ENCODE data around the gene GSX2. TPM values are rescaled to one million over a fixed set of nuclear protein-coding genes. Genes with fewer than 3 reads are reported as not detected.

Gene GSX2
- total and polyA plus RNA-seq, 2 of the 4 experiments (the other 2 are of a cell fraction): not detected

GRCh38 chr4:54101190-54102041 is 1.5 kb downstream of the GSX2 start:
- Histone ChIP-seq H3K4me2 (ENCODE audit: low read depth, low read length) (peak overlapping the region; percentile 59), H3K18ac (ENCODE audit: low read depth, low read length) (no peak overlapping the region), H4K20me1 (ENCODE audit: insufficient read depth, low read length) (no peaks in the 10 kb centered on the region), H4K5ac (ENCODE audit: low read depth, low read length) (no peak overlapping the region), H2BK15ac (ENCODE audit: low read depth, low read length) (no peak overlapping the region), H2BK20ac (ENCODE audit: low read depth, low read length) (no peak overlapping the region; the same call in 1 of the 2 replicates), H3K4me1 (ENCODE audit: control insufficient read depth, insufficient read depth, low read length) (no peaks in the 10 kb centered on the region), H2BK5ac (ENCODE audit: low read depth, low read length, poor library complexity, severe bottlenecking) (no peak overlapping the region), H3K9me1 (ENCODE audit: insufficient read depth, low read length) (peaks cover 9% of the 10 kb centered on the region), H2AFZ (replicated peaks; ENCODE audit: low read length, poor library complexity) (peak overlapping the region; percentile 88), H2AK9ac (replicated peaks; ENCODE audit: low read depth, low read length, poor library complexity) (peak overlapping the region; percentile 18), H3K9me3 (ENCODE audit: control insufficient read depth, insufficient read depth, low read length) (no peaks in the 10 kb centered on the region), H3K79me1 (ENCODE audit: low read depth in 1 of 2, low read length in 2 of 2) (no peaks in the 10 kb centered on the region), H3K27me3 (ENCODE audit: control insufficient read depth, insufficient read depth, low read length) (peaks cover 64% of the 10 kb centered on the region), H2AK5ac (ENCODE audit: low read depth, low read length) (no peak overlapping the region), H3K14ac (replicated peaks; ENCODE audit: low read depth, low read length) (no peak overlapping the region), H3K27ac (ENCODE audit: insufficient read depth, low read length) (no peak overlapping the region), H3K56ac (ENCODE audit: extremely low read depth, insufficient read depth, low read length) (no peak overlapping the region), H3K4ac (ENCODE audit: low read depth, low read length) (no peak overlapping the region), H3K4me3 (ENCODE audit: insufficient read depth, low read depth, low read length) (peak overlapping the region; percentile 40), H2BK120ac (ENCODE audit: low read depth, low read length) (no peak overlapping the region), H3K23ac (ENCODE audit: low read depth, low read length) (peak overlapping the region; percentile 66; the same call in 1 of the 2 replicates), H4K91ac (ENCODE audit: insufficient read depth, low read depth, low read length) (no peak overlapping the region), H3K36me3 (ENCODE audit: control insufficient read depth, insufficient read depth, low read length) (no peaks in the 10 kb centered on the region), H4K8ac (ENCODE audit: low read depth in 2 of 2, low read length in 2 of 2) (no peak overlapping the region), H3K9ac (ENCODE audit: low read depth, low read length) (no peak overlapping the region)
- intact Hi-C loops (cut with micrococcal nuclease): no loop called here
- ATAC-seq (ENCODE audit: low read depth): no peak
- in situ Hi-C loops (cut with MboI; ENCODE audit: low sequenced_read_pairs): no loop called here
- BruUV-seq (replicated peaks): no TSS peak
- ChIA-PET POLR2A (ENCODE audit: unreplicated experiment) (no interaction called here), CTCF (no interaction called here)
- no peak for DNase-seq
- WGBS, 2 experiments (ENCODE audit: extremely low coverage in 2 of 2, insufficient read length in 1 of 2): 21% methylated on average over 25 of the region's 50 CpGs; no CpG with 5 or more reads in 1 of the 2 experiments
- dilution Hi-C loops (cut with HindIII; ENCODE audit: low sequenced_read_pairs, unreplicated experiment): no loop called here
- TF ChIP-seq MAZ (IDR thresholded peaks at IDR 0.05; ENCODE audit: borderline replicate concordance, low read depth, low read length): no peak
- TF ChIP-seq CEBPB (IDR thresholded peaks at IDR 0.05; ENCODE audit: low read depth, low read length): no peak
- no peak for TF ChIP-seq MXI1 (IDR thresholded peaks at IDR 0.05; ENCODE audit: borderline replicate concordance, low read depth, low read length)
- no peak for TF ChIP-seq FOS (IDR thresholded peaks at IDR 0.05; ENCODE audit: low read depth, low read length)
- TF ChIP-seq RFX5 (IDR thresholded peaks at IDR 0.05; ENCODE audit: low read depth, low read length): no peak
- TF ChIP-seq SMC3 (IDR thresholded peaks at IDR 0.05; ENCODE audit: low read depth, low read length): no peak
- TF ChIP-seq NFE2L2 (IDR thresholded peaks at IDR 0.05; ENCODE audit: low read depth, low read length): no peak
- no peak for TF ChIP-seq POLR2A (IDR thresholded peaks at IDR 0.05; ENCODE audit: low read depth, low read length)
- no peak for TF ChIP-seq CTCF (conservative IDR thresholded peaks at IDR 0.05; ENCODE audit: low read depth, low read length)
- no peak for TF ChIP-seq RAD21 (IDR thresholded peaks at IDR 0.05; ENCODE audit: low read length)
- TF ChIP-seq CHD1 (IDR thresholded peaks at IDR 0.05; ENCODE audit: low read depth, low read length): no peak
- no peak for TF ChIP-seq RCOR1 (IDR thresholded peaks at IDR 0.05; ENCODE audit: insufficient replicate concordance, low read length)
- no peak for TF ChIP-seq USF2 (IDR thresholded peaks at IDR 0.05; ENCODE audit: low read depth, low read length)
- TF ChIP-seq, protein P1, sequence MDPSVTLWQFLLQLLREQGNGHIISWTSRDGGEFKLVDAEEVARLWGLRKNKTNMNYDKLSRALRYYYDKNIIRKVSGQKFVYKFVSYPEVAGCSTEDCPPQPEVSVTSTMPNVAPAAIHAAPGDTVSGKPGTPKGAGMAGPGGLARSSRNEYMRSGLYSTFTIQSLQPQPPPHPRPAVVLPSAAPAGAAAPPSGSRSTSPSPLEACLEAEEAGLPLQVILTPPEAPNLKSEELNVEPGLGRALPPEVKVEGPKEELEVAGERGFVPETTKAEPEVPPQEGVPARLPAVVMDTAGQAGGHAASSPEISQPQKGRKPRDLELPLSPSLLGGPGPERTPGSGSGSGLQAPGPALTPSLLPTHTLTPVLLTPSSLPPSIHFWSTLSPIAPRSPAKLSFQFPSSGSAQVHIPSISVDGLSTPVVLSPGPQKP (IDR thresholded peaks at IDR 0.05; ENCODE audit: borderline replicate concordance, low read depth, low read length): no peak
- TF ChIP-seq MAFK (IDR thresholded peaks at IDR 0.05; ENCODE audit: low read depth, low read length): no peak

Data from IMR-90 (cell line).